ENCODE data around the gene C11orf58.

C11orf58 gene

DNA sequence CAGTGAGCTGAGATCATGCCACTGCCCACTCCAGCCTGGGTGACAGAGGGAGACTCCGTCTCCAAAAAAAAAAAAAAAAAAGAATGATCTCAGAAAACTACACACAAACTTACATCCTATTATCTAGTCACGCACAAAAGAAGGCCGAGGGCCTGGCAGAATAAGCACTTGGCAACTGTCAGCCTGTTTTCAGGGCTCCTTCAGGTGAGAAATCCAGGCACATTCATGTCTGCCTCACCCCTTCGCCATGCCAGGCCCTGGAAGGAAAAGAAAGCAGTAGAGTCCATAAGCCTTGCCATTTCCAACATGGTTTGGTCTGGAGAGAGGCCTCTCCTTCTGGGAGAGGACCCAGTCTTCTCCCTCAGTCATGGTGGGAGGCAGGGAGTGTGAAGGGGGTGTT lies 30.9 kb downstream of the C11orf58 start:
- no peak for DNase-seq

- no peak for DNase-seq
Observed at GRCh38 chr11:16770016-16770415, 31.6 kb downstream of the C11orf58 start.

DNA sequence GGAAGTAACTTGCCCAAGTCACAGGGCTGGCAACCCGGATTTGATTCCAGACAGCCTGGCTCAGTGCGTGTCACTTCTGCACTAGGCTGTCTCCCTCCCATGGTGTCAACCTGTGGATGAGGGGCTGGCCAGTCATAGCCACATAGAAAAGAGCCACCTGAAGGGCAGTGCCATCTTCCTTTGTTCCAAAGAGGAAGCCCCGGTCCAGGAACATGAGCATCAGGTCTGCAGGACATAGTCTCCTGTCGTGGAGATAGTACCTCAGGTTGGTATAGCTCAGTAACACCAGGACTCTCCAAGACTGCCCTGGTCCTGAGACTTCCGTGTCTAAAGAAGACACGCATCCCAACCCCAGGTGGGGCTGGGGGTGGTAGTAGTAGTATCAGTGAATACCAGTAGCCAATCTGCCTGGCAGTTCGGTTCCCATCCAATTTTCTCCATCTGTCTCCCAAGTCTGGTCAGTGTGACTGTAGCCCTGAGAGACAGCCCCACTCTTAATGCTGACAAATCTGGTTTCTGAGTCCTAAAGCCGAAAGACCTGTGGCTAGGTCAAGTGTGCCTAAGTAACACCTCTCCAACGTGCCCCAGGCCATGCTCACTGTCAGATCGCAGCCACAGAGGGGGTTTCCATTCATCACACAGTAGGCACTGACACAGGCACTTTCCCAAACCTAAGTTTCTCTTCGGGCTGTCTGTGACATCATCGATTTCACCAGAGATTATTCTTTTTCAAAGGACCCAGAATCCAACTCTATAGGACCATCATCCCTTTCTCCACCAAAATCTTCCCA lies 33.1 kb downstream of the C11orf58 start:
- DNase-seq, result no peak

GRCh38 chr11:16772141-16772512 lies 33.7 kb downstream of the C11orf58 start:
- DNase-seq, result no peak

- no peak for DNase-seq
Observed at GRCh38 chr11:16773981-16774935, 35.8 kb downstream of the C11orf58 start.

DNA sequence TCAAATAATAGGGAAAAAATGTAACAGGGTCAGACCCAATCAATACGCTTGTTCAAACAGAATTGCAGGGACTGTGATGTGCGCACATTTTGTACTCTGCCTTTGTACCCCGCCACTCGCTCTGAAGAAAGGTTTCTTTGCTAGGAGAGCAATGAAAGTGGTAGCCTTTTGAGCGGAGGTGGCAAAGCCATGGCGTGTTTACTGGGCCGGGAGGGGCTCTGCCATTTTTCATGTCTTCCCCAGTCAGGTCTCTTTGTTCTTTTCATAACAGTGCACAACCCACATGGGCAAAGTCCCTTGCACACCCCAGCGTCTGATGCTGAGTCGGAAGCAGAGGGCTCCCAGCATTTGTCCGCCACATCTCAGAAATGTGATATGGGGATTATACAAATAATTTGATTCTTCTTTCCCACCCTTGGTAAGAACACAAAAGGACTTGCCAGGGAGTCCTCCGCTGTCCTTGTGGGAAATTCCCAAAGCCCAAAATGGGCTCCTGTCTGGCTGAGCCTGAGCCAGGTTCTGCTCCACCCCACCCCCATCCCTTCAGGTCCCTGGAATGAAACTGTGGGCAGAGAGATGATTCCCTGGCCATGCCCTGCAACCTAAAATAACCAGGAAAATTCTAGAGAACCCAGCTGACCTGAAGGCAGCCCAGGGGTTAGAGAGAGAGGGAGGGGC lies 36.6 kb downstream of the C11orf58 start:
- DNase-seq, result no peak

DNA sequence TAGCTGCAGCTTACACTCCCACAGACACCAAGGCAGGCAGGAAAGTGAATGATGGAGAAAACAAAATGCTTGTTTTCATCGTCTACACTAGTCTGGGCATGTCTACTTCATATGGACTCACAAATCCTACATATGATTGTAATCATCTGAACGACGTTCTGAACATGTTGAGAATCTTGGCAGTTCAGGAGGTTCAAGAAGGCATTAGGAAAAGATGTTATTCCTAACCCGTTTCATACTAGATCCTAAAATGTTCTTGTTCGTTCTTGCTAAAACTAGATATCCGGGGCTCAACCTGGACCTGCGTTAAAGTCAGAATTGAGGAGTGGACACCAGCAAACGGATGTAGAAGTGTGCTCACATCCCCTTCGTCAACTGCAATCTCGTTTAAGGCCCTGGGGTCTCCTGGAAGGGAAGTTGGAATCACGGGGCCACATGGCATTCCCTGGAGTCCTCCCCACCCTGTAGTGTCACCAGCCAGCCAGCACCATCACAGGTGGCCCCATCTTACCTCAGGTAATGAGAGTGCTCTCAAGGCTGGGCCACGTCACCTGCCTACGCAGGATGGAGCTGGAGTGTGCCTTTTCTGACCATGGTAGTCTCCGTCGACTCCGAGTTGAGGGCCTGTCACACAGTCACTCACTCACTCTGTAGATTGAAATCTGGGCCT lies 37.3 kb downstream of the C11orf58 start:
- DNase-seq, result no peak

DNA sequence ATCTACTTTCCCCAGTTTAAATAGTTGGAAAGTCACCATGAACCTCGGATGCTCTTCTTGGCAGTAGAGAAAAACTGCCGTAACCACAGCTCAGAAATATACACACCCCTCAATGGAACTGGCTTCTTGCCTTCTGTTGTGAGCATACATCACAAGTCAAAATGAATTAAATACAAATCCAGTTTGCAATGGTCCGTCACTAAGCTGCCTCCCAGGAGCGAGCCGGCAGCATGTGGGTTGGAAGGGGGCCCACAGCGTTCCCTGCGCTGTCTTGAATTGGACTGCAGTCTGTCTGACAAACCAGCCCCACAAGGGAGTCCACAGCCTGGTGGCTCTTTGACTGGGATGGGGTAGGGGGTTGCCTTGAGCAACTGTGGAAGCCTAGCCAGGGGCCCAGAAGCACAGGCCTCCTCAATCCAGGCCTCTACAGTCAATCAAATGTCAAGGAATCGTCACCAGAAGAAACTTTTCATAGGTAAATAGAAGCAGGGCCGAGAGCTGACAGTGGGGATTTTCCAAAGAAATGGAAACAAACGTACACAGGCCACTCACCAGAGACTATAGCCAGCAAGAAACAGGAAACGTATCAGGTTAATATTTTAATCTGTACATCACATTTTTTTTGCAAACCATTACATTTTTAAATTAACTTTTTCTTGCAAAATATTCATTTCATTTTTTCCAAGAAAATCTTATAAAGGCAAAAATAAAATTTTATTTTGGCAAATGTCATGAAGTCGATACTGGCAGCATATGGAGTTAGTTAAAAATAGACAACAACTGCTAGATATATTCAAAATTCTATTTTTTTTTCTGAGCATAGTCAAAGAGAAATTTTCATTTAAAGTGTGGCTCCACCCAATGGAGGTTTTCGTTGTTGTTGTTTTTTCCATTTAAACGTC lies 38.5 kb downstream of the C11orf58 start:
- DNase-seq, result no peak

DNA sequence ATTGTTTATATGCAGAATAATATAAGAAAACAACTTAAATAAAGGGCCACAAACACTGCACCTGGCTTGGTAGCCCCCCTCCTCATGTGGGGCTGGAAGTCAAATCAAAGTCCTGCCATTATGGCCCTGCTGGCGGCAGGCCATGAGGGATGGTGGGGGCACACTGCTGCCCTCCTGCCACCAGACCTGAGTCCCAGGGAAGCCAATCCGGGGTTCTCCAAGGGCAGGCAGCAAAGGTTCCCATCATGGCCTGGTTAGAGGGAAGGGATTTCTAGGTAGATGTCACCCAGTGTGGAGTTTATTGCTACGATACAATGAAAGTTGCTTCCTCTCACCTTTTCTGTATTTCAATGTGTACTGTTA lies 39.1 kb downstream of the C11orf58 start:
- no peak for DNase-seq

DNA sequence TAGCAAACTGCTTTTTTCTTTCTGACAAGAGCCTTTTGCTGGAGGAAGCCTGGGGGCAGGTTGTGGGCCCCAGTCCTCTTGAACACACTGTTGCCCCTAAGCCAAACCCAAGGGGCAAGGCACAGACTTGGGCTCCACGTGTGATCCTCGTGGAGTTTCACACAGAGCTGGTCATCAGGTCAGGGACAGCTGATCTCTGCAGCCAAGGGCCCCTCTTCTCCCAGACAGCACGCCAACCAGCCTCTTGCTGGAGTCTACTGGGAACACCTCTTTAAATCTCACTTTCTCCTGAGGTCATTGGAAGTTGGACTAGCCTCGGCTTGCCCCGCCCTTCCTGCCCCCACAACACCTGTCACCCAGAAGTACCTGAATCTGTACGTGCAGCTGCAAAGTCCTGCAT lies 39.8 kb downstream of the C11orf58 start:
- no peak for DNase-seq

GRCh38 chr11:16778876-16779275 lies 40.4 kb downstream of the C11orf58 start:
- no peak for DNase-seq

- DNase-seq, result peak; percentile 80
Observed at GRCh38 chr11:16779436-16779835, 41.0 kb downstream of the C11orf58 start.

DNA sequence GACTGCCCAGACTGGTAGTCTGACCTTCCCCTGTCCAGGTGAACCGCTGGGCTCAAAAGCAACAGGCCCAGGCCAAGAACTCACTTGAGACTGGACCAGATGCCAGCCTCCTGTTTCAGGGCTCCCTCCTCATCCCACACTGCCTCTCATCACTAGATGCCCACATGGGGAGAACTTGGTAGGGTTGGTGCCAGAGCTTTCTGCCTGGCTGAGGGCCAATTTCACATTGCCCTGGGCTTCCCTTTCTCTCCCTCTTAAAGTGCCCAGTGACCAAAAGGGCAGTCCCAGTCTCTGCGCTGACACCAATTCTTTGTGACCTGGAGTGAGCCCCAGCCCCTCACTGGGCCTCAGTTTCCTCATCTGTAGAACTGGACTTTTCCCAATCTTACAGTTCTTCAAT lies 41.7 kb downstream of the C11orf58 start:
- DNase-seq, result no peak

DNA sequence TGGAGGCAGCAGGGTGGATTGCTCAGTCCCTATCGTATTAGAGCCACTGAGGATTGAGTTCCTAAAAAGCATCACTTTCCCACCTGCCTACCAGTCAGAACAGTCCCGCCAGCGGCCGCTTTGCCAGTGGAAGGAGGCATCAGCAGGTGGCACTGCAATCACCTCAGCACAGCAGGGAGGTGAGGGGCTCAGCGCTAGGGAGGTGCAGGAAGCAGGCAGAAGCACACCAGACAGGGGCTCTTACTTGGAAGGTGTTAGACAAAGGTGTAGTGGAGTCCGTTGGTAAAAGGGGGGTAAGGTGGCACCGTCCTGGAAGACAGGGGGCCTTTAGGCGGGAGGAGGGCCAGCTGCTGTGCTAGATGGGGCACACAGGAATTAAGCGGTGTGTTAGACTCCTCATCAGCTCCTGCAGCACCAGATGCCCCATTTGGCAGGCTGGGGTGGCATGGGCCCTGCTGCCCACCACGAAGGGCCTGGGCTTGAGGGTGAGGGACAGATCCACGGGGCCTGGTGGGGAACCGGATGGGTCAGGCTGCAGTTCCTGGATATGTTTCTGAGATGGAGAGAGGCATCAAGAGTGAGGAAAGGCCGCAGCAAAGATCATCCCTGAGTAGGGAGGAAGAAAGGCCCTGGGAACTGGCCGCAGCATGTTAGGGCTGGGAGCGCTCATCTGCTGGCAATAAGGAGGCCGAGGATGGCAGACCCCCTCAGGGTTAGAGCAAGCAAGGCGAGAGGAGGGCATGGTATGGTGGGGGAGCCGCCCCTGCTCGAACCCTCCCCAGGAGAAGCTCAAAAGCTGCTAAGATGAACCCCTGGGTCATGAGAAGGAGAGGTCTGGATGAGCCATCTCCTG lies 42.5 kb downstream of the C11orf58 start:
- no peak for DNase-seq

DNA sequence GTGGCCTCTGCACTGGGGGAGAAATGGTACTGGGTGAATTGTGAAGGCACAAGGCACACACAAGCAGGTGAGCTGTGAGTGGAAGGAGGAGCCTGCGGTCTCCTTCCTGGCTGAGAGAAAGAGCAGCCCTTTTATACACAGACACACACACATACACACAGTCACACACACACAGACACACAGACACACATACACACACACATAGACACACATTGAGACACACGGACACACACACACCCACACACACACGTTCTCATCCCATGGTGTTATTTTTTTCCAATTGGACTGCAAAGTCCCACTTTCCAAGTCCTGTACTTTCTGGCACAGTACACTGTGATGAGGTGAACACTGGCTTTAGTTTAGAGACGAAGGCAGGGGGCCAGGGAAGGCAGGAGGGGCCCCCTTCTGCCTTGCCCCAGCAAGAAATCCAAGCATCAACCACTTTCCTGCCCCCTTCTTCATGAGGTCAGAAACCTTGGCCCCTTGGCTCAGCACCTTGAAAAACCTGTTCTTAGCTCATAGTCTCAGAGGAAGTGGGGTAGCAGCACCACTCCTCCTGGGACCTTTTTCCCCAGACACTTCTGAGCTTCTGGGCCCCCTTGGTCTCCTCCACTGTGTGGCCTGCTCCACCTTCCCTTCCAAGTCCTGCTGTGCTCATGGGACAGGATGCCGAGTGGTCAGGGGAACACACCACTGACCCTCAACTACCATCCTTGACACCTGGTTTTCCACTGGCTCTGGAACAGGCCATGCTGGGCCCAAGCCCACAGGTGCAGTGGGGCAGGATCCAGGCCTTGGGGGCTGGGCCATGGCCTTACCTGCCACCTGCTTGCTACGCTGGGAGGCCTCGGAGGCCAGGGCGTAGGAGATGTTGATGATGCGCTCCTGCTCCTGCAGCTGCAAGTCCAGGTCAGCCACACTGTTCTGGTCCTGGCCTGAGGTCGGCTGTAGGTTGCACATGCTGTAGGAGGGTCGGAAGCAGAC lies 43.8 kb downstream of the C11orf58 start:
- DNase-seq, result no peak

DNA sequence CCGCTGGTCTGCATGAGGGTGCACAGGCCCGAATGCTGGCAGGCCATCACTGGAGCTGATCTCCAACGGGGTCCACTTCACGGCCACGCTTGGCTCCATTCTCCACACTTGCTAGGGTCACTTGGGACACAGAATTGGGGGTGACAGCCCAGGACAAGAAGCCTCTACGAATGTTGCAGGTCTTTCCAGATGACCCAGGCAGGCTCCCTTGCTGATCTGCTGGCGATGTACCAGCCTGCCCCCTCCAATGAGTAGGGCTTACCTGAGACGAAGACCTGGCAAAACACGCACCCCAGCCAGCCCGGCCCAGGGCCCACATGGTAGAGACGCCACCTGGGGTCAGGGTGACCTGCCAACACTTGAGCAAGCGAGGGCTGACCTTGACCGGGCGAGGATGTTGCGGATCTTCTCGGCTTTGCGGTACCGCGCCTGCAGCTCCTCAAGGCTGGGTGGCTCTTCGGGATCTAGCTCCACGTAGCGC lies 44.9 kb downstream of the C11orf58 start:
- DNase-seq, result no peak

DNA sequence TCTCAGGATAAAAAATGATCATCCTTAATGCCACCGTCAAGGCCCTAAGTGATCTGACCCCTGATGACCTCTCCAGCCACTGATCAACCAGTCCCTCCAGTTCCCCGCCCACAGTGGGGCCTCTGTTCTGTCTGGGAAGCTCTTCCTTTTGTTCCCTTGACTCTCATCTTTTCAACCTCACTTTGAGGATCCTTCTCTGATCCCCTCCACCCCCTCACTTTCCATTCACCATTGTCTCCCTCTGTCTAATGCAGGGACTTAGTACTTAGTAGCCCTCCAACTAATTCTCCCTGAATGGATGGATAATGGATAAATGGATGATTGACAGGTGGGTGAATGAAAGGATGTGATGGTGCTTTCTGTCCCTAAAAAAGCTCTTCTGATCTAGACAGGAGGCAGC lies 45.6 kb downstream of the C11orf58 start:
- no peak for DNase-seq

DNA sequence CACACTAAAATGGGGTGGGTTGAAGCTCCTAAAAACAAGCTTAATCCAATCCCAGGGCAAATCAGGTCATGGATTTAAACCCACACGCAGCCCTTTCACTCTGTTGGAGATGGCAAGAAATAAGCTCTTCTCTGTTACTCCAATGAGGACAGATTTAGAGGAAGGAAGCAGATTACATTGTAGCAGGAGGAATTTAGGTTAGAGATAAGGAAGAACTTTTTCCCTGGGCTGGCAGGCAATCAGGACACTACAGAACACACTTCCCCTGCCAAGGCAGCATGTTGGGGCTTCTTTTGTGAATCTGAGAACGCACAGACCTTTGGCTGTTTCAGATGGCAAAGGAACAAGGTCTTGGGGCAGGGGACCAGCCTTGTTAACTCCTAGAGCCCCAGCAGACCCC lies 46.2 kb downstream of the C11orf58 start:
- DNase-seq, result no peak

DNA sequence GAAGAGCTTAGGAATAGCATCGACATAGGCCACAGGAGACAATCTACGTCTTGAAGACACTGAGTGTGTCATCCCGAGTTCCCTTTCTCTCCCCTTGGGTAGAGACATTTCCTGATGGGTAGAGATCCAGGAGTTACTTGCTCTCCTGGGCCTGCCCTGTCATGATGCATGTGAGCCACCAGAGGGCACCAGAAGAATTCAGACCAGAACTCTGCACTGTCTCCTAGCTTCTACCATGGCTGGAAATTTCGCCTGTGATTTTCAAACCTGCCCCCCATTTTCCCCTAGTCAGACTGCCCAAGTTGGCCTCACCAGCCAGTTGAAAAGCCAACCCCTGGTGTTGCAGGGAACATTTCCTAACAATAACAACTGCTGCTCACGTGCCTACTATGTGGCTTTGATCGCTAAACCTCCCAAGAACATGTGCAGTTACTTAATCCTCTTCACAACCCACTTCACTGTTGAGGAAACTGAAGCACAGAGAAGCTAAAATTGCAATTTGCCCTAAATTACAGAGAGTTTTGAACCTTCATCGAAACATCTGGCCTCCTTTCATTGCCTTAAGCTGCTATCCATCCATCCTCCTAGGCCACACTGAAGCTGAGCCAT lies 47.2 kb downstream of the C11orf58 start:
- peak; percentile 72 for DNase-seq
